HG02852 (cell line): ENCODE results near the gene RNF2.
"Not testable (repeated sequence)": the region's sequence is repeated elsewhere in the genome, so short reads cannot be mapped to it uniquely, and the experiment has no call there.

Experiments used
- ATAC-seq: cut with Tn5 transposase; IDR thresholded peaks from one replicate; pipeline ENCODE4 v1.9.1; 2021; ENCODE audit warnings: mild to moderate bottlenecking, moderate library complexity; ENCODE audit not compliant: unreplicated experiment

RNF2 gene

DNA sequence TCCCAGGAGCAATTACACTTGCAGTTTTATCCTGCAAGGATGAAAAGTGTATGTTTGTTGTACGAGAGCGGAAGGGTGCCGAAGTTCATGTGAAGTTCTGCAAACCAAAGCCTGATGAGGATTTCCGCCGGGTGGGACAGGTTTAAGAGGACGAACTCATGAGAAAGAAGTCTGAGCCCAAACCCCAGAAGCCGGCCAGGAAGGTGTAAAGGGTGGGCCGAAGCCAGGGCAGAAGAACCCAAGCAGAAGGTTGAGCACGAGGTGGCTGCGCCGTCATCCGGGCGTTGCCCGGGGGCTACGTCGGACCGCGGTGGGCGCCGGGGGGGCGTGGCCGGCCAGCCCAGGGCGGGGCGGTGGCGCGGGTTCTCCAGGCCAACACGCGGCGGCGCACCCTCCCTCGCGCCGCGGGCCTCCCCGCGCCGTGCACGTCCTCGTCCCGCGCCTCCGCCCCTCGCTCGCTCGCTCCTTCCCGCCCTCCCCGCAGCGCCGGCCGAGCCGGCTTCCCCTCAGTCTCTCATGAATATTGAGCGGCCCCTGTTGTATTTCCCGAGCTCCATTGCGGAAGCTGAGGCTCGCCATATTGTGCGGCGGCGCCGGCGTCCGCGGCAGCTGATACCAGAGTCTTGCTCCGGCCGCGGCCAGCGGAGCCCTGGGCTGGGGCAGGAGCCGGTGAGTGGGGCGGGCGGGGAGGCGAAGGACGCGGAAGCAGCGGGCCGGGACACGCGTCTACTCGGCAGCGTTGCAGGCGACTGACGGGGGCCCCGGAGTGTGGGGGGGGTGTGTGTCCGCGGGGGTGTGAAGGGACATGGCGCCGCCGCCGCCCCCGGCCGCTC lies at the start of gene RNF2:
Gene RNF2, plus strand, starts transcription at position 578 of the 833 bp plus-strand sequence. CDS start 41,996 bp downstream, outside the sequence.
- peak; percentile 88 for ATAC-seq

DNA sequence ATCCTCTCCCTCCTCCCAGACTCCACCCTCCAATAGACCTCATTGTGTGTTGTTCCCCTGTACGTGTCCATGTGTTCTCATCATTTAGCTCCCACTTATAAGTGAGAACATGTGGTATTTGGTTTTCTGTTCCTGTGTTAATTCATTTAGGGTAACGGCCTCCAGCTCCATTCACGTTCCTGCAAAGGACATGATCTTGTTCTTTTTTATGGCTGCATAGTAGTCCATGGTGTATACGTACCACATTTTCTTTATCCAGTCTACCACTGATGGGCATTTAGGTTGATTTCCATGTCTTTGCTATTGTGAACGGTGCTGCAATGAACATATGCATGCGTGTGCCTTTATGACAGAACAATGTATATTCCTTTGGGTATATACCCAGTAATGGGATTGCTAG lies 45.4 kb upstream of the RNF2 start:
- ATAC-seq, result not testable (repeated sequence)

DNA sequence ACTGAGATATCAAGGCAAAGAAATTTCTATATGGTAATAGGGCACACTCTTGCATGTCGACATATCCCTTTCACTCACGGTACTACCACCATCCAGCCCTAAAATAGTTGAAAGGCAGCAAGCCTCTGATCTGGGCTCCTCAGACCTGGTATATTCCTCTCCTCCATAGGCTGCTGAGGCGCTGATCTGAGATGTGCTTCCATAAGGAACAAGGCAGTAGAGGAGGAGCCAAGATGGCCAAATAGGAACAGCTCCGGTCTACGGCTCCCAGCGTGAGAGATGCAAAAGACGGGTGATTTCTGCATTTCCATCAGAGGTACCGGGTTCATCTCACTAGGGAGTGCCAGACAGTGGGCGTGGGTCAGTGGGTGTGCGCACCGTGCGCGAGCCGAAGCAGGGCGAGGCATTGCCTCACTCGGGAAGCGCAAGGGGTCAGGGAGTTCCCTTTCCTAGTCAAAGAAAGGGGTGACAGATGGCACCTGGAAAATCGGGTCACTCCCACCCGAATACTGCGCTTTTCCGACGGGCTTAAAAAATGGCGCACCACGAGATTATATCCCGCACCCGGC lies 44.0 kb upstream of the RNF2 start:
- not testable (repeated sequence) for ATAC-seq

DNA sequence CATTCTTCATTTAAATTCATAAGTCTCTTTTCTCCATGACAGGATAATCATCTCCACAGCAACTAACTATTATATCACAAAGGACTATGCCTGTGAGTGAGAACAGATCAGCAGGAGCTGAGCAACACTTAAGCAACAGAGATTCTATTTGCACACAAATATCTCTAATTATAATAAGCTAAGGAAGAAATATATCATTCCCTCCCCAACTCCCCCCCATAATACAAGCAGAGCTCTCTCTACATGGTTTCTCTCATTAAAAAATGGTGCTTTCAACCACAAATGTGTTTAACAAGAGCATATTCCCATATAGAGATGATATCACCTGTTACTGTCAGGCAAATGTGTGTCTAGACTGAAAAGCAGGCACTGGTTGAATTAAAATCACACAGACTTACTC lies 36.5 kb upstream of the RNF2 start:
- no peak for ATAC-seq

DNA sequence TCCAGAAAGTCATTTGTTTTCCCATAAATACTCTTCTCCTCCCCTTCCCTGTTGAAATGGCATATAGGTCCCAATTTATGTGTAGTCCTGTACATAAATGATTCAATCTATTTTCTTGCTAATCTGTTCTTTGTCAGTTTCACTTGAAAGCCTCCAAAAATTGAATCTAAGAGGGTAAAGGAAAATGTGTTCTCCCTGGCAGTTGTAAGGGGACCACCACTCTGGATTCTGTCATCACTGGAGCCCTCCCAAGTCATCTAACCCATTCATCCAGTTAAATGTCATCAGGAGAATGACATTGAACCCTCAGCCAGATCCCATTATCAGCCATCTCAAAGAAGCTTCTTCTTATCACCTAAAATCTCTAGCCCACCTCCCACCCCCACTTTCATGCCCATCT lies 35.0 kb upstream of the RNF2 start:
- ATAC-seq, result no peak

DNA sequence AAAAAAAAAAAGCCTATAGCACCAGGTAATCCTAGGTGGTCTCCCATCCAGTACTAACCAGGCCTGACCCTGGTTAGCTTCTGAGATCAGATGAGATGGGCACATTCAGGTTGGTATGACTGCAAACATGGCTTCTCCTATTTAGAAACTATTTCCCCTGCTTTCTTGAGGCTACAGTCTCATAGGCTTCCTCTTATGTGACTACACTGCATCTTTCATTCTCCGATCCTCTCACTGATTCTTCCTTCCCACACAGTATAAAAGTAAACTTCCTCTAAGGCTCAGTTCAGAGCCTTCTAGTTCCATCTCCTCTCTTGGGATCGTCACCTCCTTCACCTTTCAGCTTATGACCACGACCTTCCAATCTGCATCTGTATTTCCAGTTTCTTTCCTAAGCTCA lies 30.4 kb upstream of the RNF2 start:
- ATAC-seq, result no peak

DNA sequence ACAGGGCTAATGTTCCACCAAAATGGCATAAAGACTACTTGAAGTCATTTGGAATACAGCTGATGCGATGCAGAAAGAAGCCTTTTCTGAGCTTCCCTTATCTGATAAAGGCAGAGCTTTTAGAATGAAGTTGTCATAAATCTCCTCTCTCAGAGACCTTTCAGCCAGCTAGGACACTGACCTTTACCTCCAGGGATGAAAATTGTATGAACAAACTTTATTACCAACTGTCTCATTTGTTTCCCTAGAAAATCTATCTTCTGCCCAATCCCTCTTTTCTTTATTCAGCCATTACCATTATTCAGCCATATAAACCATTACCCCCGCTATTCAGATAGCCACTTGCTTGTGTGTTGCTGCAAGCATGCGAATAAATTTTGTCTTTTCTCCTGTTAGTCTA lies 29.7 kb upstream of the RNF2 start:
- no peak for ATAC-seq

DNA sequence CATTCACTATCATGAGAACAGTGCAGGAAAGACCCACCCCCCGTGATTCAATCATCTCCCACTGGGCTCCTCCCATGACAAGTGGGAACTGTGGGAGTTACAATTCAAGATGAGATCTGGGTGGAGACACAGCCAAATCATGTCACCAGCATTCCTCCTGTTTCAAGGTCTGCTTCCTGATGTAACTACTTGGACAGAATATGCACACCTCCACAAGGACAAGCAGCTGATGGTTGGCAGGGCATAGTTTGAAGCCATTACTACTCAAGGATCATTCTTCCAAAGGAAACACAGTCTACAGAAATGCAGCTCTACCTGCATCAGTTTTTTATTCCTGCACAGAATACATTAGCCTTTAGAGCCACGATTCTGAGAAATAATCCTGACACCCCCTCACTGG lies 28.5 kb upstream of the RNF2 start:
- no peak for ATAC-seq

DNA sequence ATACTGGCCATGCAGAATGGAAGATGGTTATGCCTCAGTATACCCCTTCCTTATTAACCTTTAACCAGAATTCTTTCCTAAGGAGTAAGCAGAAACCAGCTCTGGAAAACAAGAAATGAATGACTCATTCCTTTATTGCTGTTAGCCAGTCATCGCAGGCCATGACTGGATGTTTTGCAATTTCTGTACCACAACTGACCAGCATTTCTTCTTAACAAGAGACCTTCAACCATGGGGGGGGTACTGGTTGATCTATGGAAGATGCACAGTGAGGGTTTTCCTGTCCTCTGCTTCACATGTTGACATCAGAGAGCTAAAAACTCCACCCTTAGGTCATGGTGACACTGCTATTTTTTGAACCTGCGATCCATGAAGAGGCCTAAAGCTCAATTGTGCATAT lies 28.0 kb upstream of the RNF2 start:
- ATAC-seq, result no peak

DNA sequence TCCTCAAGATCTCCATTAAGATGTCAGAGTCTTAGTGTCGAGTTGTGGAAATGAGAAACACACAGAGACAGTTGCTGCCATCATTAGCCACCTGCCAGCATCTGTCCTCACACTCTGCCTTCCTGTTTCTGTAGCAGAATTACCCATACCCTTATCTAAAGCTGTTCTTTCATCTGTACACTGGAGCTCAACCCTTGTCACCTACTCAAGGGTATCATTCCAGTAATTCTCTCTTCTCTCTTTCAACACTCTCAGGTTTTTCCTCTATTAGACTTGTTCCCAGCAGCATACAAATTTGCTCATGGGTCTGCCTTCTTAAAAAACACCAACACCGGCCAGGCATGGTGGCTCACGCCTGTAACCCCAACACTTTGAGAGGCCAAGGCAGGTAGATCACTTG lies 27.4 kb upstream of the RNF2 start:
- no peak for ATAC-seq

DNA sequence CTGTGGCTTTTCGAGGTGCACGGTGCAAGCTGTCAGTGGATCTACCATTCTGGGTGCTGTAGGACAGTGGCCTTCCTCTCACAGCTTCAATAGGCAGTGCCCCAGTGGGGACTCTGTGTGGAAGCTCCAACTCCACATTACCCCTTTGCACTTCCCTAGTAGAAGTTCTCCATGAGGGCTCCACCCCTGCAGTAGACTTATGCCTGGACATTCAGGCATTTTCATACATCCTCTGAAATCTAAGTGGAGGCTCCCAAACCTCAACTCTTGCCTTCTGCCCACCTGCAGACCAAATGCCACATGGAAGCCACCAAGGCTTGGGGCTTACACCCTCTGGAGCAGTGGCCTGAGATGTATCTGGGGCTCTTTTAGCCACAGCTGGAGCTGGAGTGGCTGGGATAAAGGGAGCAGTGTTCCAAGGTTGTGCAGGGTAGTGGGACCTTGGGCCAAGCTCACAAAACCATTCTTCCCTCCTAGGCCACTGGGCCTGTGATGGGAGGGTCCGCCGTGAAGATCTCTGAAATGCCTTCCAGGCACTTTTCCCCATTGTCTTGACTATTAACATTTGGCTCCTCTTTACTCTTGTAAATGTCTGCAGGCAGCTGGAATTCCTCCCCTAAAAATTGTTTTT lies 18.0 kb upstream of the RNF2 start:
- no peak for ATAC-seq

DNA sequence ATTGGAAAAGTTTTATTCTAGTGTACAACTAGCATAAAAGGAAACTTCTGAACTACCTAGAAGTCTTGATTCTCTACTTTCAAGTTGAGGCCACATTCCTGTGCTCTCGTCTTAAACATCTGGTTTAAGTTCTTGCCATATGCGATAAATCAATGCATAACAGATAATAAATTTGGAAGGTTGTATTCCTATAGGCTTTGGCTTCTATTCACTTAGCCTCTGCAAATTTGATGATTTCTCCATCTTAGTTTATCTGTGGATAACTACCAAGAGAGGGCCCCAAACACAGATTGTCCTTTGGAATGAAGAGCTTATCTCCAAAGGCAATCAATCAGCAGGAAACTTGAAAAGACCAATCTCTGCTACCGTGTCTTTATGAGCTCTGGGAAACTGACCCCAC lies 11.7 kb upstream of the RNF2 start:
- no peak for ATAC-seq

DNA sequence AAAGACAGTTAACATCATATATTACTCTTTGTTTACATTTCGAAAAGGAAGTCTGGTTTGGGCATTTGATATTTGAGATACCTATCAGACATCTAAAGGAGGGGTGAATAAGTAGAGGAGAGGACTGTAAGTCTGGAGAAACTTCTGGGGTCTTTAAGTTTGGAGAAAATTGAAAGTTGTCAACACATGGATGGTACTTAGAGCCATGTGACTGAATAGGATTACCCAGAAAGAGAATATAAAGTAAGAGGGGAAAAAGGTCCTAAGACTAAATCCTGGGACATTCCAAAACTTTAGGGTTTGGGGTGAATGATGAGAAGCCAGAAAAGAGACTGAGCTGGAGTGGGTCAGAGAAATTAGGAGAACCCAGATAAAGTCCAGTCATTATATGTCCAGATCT lies 10.1 kb upstream of the RNF2 start:
- ATAC-seq, result no peak

DNA sequence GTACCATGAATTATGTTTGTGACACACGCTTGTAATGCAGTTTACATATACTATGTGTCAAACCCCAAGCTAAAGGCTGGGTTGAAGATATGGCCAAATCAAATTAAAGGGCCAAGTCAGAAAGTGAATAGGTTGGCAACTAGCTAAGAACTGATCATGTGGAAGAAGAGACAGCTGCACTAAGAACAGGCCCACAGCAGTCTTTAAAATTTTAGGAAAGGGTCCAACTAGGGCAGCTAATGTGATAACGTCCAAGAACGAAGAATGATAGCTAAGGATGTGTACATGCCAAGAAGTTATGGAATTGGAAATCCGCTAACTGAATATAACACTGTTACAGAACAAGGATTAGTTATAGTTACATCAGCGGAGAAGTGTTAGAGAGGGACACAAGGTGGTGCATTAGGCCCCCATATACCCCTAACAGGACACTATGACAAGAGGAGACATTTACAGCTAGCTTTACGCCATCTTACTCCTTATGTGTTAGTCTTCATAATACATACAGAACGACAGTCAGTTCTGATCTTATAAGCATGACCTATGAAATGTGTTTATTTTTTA lies 6.5 kb upstream of the RNF2 start:
- ATAC-seq, result no peak

DNA sequence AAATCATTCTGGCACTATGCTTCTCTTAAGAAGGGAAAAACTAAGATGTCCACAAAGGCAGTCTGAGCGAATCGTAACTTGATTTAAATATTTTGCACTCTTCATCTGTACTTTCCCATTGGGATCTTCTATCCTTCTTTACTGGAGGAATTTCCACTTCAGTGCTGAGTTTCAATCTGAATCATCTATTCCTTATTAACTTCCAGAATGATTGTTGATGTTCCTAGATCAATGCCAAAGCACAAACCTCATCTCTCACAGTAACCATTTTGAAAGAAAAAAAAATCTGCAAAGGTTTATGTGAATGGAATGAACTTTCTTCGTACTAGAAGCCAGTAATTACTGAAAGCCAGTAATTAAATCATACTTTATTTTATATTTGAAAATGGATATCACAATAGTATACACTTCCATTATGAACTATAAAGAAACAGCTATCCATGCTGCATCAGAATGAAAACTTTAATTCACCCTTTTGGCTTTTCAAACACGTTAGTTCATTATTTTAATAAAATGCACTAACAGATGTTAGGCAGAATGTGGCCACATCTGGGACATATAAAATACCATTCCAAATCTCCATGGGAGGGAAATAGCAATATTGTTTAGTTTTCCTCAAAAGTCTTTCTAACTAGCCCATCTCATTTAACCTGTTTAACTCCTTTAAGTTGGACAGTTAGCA lies 5.5 kb upstream of the RNF2 start:
- ATAC-seq, result no peak

DNA sequence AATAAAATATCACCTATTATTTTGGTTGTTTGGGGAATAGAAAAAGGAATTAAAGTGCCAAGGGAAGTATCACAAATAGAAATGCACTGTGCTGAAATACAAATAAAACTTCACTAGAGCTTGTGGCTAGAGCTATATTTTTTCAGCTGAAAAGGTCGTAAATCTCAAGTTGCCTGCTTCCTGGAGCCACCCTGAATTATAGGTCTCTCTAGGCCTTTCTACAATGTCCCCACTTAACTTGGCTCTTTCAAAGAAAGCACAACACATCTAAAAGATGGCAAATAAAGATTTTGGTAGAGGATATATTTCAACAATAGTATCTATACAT lies 5.0 kb upstream of the RNF2 start:
- no peak for ATAC-seq

DNA sequence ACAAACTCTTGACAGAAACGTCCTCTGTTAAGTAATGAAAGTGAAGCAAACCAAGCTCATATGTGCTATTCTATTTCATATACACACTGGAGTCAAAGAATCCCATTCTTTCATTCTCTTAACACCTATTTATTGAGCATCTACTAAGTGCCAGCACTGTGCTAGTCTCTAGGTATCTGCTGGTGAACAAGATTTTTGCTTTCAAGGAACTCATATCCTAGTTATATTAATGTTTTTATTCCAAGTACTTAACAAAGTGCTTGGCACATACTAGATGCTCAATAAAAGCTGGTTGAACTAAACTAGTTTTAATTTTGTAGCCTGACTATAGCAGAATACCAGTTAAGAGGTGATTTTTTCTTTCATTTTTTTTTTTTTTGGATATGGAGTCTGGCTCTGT lies 3.6 kb upstream of the RNF2 start:
- ATAC-seq, result no peak

DNA sequence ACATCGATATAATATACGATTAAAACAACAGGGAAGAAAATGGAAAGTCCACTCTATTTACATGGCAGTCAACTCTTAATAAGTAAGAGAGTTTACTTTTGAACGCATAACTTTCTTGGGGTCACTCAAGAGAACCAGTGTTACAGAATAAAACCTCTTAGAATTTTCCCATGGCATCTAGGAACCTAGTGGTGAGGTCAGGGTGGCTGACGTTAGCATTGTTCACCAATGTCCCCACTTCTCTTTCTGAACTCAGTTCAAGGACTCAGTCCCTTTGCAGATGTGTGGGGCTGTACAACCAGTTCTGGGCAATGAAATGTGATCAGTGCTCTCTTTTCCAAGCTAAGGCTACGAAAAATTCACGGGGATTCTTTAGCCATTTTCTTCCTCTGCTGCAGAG lies 2.6 kb upstream of the RNF2 start:
- no peak for ATAC-seq

DNA sequence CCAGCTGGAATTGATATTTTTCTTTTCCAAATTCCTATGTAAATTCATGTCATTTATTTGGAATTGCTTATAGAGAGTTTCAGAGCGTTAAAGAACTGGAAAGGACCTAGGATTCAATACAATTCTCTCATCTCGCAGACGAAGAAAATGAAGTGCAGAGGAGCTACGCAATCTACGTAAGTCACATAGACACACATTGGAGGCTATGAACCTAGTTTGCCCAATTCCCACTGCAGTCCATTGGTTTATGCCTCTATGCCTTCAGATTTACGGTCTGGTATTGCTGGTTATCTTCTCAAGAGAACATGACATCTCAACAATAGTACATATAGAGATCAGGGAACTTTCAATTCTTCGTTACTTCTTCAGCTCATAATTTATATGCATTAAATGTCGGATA lies 971 bp upstream of the RNF2 start:
- no peak for ATAC-seq

DNA sequence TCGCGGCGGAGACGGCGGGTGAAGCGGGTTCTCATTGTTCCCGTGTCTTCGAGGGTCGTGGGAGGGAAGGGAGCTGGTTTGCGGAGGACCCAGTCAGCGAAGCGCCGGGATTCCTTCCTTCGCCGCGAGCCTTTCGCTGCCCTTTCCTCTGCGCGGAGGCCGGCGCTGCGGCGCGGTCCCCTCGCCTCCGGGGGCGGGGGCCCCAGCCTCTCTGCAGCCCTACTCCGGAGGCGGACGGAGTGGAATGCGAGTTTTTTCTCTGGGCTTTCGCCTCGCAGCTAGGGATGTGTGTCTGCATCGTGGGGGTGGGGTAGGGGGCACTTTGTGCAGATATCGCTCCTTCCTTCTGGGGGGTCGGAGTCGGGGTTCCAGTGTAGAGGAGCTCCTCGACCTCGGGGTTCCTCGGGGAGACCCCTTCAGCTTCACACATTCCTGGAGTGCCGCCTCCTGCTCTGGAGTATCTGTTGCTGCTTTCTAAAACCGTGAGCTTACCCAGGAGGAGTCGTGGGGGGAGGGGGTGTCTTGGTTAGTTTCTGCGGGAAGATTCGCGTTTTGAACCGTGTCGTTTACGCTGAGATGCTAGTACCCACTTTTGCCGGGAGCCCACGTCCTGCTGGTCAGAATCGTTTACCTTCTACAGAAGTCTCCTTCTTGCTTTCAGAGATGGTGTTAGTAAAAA lies 595 bp downstream of the RNF2 start:
- ATAC-seq, result peak; percentile 33

DNA sequence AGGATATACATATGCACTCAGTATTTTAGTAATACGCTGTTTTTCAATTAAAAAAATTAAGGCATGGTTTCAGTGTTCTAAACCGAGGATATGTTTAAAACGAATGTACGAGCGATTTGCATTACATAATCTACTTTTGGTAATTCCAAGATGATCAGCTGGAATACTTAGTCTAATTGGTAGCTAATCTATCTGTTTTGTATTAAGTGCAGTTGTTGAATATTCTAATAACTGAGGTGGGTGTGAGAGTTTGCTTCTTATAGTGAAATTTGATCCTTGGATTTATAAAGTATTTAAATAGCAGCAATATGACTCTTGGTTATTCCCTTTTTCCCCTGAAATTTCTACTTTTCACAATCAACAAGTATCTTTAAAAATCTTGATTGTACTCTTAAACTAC lies 1.3 kb downstream of the RNF2 start:
- no peak for ATAC-seq
